NCI-H748 (cell line): ENCODE results near the gene TBC1D32.
"Not testable (repeated sequence)": the region's sequence is repeated elsewhere in the genome, so short reads cannot be mapped to it uniquely, and the experiment has no call there.

ENCODE experiments used
- DNase-seq: peaks from one replicate; lab custom pipeline; 2025; ENCODE audit not compliant: unreplicated experiment; lab: John Stamatoyannopoulos, UW

The TBC1D32 gene, protein sequence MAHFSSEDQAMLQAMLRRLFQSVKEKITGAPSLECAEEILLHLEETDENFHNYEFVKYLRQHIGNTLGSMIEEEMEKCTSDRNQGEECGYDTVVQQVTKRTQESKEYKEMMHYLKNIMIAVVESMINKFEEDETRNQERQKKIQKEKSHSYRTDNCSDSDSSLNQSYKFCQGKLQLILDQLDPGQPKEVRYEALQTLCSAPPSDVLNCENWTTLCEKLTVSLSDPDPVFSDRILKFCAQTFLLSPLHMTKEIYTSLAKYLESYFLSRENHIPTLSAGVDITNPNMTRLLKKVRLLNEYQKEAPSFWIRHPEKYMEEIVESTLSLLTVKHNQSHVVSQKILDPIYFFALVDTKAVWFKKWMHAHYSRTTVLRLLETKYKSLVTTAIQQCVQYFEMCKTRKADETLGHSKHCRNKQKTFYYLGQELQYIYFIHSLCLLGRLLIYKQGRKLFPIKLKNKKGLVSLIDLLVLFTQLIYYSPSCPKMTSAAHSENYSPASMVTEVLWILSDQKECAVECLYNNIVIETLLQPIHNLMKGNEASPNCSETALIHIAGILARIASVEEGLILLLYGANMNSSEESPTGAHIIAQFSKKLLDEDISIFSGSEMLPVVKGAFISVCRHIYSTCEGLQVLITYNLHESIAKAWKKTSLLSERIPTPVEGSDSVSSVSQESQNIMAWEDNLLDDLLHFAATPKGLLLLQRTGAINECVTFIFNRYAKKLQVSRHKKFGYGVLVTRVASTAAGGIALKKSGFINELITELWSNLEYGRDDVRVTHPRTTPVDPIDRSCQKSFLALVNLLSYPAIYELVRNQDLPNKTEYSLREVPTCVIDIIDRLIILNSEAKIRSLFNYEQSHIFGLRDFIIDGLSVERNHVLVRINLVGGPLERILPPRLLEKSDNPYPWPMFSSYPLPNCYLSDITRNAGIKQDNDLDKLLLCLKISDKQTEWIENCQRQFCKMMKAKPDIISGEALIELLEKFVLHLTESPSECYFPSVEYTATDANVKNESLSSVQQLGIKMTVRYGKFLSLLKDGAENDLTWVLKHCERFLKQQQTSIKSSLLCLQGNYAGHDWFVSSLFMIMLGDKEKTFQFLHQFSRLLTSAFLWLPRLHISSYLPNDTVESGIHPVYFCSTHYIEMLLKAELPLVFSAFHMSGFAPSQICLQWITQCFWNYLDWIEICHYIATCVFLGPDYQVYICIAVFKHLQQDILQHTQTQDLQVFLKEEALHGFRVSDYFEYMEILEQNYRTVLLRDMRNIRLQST

DNA sequence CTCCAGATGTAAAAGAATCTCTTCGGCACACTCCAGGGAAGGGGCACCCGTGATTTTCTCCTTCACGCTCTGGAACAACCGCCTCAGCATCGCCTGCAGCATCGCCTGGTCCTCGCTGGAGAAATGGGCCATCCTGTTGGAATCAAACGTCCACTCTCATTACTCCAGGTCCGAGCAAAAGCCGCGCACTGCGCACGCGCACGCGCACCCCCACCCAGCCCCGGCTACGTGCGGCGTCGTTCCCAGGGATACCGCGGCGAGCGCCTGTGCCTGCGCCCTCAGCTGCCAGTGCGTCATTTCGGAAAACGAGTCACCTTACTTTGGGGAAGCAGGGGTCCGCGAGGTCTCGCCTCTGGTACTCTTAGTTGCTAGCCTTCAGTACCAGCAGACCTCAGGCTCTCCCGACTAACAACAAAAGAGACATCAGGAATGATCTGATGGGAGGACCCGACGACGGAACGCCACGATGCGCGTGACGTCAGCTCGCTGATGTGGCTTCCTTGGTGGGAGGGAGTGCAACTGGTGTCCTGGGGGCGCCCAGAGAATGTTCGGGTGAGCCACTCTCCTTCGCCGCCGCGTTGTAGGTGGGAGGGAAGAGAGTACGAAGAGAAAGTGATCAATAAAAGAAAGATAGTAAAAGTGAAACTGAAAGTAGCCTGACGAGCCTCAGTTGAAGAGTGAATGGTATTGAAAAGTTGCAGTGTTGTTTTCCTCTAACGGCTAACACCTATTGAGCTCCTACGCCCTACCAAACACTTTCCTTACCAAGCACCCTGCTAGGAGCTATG, at the start of gene TBC1D32:
TBC1D32 (minus strand) TSS at position 182 of the 788 bp plus-strand sequence; CDS start at position 132, 50 bp downstream.
- peak; percentile 90 for DNase-seq

- no peak for DNase-seq
Measured at GRCh38 chr6:121383478-121383877, 49.2 kb upstream of the TBC1D32 start.

DNA sequence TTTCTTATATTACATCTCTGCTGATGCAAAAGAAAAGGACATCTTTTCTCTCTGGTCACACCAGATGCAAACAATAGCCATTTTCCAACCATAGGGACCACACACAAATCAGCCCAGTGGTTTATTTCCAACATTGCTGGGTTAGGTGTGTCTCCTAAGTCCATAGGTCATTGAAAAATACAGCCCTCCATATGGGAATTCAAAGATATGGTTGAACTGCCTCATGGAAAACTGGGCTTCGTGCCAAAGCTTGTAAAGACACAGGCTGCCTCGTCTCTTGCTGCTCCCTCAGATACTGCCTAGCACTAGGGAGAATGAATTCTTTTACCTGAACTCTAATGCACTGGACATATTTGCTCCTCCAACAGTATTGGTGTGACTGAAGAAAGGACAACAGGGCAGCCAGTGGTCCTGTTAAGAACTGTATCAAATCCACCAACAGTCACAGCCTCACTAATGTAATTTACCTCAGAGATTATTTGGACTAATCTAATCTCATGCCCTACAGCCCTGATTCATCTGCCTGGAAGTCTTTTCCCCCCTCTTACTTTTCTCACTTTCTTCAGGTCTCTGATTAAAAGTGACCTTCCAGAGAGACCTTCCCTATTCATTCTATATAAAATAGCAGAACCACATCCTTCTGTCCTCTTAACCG, 48.3 kb upstream of the TBC1D32 start:
- peak; percentile 9 for DNase-seq

- DNase-seq, result no peak
Measured at GRCh38 chr6:121376411-121376810, 42.1 kb upstream of the TBC1D32 start.

DNA sequence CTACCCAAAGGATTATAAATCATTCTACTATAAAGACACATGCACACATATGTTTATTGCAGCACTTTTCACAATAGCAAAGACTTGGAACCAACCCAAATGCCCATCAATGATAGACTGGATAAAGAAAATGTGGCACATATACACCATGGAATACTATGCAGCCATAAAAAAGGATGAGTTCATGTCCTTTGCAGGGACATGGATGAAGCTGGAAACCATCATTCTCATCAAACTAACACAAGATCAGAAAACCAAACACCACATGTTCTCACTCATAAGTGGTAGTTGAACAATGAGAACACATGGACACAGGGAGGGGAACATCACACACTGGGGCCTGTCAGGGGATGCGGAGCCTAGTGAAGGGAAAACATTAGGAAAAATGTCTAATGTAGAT, 39.9 kb upstream of the TBC1D32 start:
- DNase-seq, result not testable (repeated sequence)

- DNase-seq, result no peak
Measured at GRCh38 chr6:121365536-121366521, 31.5 kb upstream of the TBC1D32 start.

DNA sequence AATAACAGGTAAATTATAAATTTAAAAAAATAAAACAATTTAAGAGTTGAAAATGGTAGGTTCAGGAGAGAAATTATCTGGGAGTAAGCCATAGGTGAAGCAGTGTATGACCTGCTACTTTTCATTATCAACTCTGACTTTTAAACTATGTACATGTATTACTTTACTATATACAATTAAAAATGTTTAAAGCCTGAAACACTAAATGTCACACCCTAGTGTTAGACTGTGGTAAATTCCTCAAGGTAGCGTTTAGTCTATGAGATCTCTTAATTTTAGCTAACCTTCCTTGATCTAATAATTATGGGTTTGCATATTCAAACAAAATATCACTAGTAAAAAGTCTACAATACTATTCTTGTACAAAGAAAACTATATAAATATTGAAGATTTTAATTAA, 22.3 kb upstream of the TBC1D32 start:
- no peak for DNase-seq

- DNase-seq, result no peak
Measured at GRCh38 chr6:121354764-121355163, 20.5 kb upstream of the TBC1D32 start.

DNA sequence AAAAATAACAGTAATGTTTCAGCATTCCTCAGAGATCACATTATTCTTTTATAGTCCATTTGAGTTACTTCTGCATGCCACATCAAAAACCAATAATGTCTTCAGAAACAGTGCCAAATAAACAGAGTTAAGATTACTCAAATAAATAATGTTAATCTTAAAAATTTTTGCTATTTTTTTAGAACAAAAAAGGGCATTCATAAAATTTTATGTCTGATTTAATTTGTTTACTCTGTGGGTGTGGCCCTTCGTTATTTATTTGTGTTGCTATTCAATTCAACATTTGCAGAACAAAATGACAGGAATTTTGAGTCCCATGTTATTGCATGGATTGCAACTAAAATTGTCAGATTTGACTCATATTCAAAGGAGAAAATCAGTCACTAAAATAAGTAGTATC, 18.7 kb upstream of the TBC1D32 start:
- no peak for DNase-seq

DNA sequence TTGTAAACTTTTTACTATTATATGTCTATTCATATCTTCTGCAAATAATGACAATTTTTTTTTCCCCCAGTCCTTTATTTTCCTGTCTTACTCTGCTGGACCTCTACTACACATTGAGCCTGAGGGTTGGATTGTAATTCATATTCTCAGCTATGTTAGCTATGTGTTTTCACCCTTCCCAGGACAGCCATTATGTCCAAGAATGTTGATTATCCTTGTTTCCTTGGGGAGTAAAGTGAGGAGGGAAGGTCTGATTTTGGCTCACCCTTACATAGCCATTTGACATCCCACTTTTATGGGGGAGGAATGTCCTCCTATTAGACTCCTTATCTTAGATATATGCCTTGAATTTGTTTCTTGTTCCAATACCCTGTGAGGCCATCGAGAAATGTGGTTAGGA, 17.6 kb upstream of the TBC1D32 start:
- DNase-seq, result no peak

- no peak for DNase-seq
Measured at GRCh38 chr6:121349596-121349995, 15.3 kb upstream of the TBC1D32 start.

DNA sequence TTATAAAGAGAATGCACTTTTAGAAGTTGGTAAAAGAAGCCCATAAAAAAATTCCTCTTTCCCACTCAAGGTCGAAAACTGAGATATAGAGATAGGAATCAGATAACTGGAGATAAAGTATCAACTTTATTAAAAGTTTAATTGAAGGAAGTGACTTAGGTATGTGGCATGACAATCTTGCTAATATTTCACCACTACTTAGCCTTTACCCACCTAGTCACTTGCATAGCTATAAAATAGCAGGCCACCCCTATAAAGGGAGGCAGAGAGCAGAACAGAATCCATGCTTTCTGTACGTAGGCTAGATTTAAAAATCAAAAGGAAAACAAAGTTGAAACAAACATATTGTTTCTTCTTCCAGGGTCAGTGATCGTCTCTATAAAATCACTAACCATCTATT, 13.2 kb upstream of the TBC1D32 start:
- DNase-seq, result no peak

DNA sequence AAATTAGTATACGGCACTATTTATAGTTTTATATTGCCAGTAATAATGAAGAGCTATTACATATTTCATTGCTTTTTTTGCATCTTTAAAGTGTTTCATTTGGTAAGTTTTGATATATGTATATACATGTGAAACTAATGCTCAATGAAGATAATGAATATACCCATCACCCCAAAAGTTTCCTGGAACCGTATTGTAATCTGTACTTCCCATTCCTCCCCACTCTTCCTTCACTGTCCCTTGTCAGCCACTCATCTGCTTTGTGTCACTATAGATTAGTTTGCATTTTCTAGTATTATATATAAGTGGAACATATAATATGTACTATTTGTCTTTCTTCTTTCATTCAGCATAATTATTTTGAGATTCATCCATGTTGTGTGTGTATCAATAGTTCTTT, 10.3 kb upstream of the TBC1D32 start:
- no peak for DNase-seq

DNA sequence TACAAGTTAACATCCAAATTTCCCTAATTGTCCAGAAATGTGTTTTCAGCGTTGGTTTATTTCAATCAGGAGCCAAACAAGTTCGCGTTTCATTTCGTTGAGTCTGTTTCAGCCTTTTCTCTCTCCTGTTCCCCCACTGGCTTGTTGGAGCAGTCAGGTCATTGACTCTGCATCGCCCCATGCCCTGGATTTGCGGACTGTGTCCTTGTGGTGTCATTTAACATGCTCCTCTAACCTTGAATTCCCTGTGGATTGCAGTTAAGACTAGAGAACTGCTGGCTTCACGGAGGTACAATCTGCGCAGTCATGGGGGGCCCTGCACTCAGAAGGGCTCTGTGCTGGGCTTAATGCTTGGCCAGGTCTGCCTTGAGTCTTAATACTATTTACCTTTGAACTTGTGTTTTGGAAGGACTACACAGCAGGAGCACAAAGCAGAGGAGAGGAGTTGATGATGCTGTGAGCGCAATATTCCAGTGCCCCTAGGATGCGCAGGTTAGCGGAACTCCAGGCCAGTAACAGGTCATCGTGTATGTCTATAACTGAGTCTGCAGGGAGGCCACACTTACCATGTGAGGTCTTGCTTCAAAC, 5.5 kb upstream of the TBC1D32 start:
- no peak for DNase-seq

DNA sequence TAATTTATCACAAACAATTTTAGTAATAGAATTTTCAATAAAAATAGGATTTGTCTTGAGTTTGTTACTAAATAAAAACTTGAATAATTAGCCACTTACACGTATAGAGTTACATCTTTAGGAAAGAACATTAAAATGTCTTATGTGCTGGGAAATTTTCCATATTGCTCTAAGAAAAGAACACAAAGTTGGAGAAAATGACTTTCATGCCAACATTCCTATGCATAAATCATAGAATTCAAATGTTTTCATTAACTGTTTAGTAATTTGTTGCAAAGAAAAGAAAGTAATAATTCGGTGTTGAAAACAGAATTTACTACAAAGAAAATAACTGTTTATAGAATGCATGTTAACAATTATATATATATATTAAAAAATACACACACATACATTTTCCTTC, 4.7 kb upstream of the TBC1D32 start:
- no peak for DNase-seq

DNA sequence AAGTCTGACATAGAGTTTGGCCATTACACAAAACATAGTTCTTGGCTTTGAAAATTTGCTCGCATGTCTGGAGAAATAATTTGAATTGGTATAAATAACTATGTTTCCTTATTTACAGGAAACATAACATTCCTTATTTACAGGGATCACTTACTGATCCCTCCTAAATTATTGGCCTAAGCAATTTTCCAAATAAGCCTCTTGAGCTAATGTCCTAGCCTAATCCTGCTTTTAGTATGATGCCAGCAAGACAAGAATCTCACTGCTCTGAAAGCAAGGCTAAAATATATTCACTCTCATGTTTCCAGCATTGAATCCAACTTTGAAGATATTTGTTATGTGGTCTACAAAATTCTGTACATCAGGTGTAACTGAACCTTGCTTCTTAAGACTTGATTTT, 4.1 kb upstream of the TBC1D32 start:
- DNase-seq, result no peak

DNA sequence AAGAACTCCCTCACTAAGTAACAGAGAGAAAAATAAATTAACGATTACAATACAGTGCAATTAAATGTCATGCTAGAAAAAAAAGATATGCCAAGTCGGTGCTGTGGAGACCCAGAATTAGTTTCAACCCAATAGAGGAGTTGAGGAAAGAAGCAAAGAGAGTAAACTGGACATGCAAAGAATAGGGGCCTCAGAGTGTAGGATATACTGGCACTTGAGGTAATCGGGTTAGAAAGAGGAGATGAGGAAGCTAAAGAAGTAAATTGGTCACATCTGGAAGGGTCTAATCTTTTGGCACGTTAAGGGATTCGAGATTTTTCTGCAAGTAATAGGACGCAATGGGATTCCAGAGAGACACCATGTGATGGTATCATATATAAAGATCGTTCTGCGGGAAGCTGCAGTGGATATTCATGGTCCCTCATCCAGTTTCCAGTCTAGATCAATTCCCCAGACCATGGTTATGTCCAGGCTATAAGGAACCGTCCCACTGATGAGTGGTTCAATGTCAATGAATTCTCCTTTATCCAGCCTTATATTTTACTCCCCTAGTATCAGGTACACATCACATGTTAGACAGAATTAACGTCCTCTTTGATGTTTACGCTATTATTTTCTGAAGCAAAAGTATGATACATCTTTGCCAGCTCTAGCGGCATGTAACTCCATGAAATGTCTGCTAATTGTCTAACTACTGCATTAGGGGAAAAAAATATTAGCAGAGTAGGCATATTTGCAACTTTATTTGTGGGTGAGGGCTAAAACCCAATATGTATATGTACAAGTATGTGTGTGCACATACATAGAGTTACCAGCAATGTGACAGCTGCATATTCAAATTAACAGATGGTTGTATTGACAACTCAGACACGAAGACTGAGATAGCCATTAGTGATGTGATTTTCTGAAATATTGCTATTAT, 1.1 kb upstream of the TBC1D32 start:
- DNase-seq, result no peak
